ENCODE results near the gene FNDC3B. TPM values are rescaled to one million over a fixed set of nuclear protein-coding genes. Genes with fewer than 3 reads are reported as not detected.

Gene FNDC3B
- total RNA-seq, 1 donor from 2014 or later: 71.3 TPM

GRCh38 chr3:172043233-172043632 is 3.9 kb downstream of the FNDC3B start:
- no peaks in the 10 kb centered on the region for H3K36me3 ChIP-seq (ENCODE audit: control insufficient read depth, insufficient read depth, low read length)
- TF ChIP-seq, protein P1, sequence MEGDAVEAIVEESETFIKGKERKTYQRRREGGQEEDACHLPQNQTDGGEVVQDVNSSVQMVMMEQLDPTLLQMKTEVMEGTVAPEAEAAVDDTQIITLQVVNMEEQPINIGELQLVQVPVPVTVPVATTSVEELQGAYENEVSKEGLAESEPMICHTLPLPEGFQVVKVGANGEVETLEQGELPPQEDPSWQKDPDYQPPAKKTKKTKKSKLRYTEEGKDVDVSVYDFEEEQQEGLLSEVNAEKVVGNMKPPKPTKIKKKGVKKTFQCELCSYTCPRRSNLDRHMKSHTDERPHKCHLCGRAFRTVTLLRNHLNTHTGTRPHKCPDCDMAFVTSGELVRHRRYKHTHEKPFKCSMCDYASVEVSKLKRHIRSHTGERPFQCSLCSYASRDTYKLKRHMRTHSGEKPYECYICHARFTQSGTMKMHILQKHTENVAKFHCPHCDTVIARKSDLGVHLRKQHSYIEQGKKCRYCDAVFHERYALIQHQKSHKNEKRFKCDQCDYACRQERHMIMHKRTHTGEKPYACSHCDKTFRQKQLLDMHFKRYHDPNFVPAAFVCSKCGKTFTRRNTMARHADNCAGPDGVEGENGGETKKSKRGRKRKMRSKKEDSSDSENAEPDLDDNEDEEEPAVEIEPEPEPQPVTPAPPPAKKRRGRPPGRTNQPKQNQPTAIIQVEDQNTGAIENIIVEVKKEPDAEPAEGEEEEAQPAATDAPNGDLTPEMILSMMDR (IDR thresholded peaks at IDR 0.05; ENCODE audit: insufficient read depth, low read length, poor library complexity, severe bottlenecking): no peak
- no peaks in the 10 kb centered on the region for H3K27me3 ChIP-seq (ENCODE audit: control insufficient read depth, insufficient read depth, low read length)
- H3K4me3 ChIP-seq (ENCODE audit: low read depth, low read length): no peak overlapping the region
- no peak for DNase-seq (ENCODE audit: low read depth)

- H3K4me3 ChIP-seq (ENCODE audit: low read depth, low read length): no peak overlapping the region
- H3K27me3 ChIP-seq (ENCODE audit: control insufficient read depth, insufficient read depth, low read length): no peaks in the 10 kb centered on the region
- no peaks in the 10 kb centered on the region for H3K36me3 ChIP-seq (ENCODE audit: control insufficient read depth, insufficient read depth, low read length)
- TF ChIP-seq, protein P1 (IDR thresholded peaks at IDR 0.05; ENCODE audit: insufficient read depth, low read length, poor library complexity, severe bottlenecking): no peak
- DNase-seq (ENCODE audit: low read depth): no peak
These were observed 4.4 kb downstream of the FNDC3B start for GRCh38 chr3:172043766-172044165.

DNA sequence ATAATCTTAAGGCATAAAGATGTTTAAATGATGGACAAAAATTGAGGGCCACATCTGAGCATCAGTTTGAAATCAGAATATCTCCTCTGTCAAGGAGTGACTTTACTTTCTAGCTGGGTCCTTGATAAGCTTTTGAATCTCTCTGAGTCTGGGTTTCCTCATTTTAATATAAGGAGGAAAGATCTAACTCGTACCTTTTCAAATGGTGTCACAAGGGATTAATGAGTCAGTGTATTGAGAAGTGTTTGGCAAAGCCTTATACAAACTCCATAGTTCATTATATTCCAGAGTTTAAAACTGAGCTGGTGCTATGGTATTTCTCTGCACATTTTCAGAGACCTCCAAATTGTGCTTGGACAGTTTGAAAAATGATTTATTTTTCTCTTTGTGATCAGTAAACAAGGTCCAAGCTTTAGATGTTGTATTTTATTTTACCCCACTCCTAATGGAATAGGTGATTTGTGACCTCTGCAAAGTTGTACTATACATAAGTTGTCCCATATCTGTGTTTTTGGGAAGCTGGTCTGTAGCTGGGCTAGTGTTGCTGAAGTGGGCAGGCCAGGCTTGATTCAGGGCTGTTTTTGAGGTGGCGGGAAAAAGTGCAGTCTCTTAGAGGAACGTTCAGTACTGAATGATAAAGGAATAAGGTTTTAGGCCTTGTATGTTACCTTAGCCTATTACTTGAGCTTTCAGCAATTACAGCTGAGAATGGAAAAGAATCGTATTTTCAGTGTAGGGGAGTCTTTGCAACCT is 5.6 kb downstream of the FNDC3B start:
- TF ChIP-seq, protein P1 (IDR thresholded peaks at IDR 0.05; ENCODE audit: insufficient read depth, low read length, poor library complexity, severe bottlenecking): no peak
- DNase-seq (ENCODE audit: low read depth): no peak
- Histone ChIP-seq H3K36me3 (ENCODE audit: control insufficient read depth, insufficient read depth, low read length) (no peaks in the 10 kb centered on the region), H3K4me3 (ENCODE audit: low read depth, low read length) (no peak overlapping the region), H3K27me3 (ENCODE audit: control insufficient read depth, insufficient read depth, low read length) (no peaks in the 10 kb centered on the region)

DNA sequence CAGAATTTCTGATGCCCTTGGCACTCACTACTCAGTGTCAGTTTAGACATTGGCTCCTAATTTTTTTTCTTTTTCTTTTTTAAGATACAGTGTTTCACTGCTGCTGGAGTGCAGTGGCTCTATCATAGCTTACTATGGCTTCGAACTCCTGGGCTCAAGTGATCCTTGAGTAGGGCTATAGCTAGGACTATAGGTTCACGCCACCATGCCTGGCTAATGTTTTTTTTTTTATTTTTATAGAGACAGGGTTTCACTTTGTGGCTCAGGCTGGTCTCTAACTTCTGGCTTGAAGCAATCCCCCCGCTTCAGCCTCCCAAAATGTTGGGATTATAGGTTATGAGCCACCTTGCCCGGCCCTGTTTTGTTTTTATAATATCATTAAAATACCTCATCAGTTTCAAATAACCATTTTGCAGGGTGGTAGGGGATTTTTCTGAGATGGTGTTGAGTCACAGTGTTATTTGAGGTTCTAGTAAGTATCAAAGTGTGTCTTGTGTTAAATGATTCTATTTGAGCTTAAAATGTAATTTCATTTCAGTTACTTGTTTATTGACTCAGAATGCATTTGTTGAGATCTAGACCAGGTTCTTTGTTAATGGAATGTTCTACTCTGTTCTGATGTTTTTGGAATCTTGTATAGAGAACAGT is 7.0 kb downstream of the FNDC3B start:
- Histone ChIP-seq H3K36me3 (ENCODE audit: control insufficient read depth, insufficient read depth, low read length) (no peaks in the 10 kb centered on the region), H3K4me3 (ENCODE audit: low read depth, low read length) (no peak overlapping the region), H3K27me3 (ENCODE audit: control insufficient read depth, insufficient read depth, low read length) (no peaks in the 10 kb centered on the region)
- DNase-seq (ENCODE audit: low read depth): no peak
- TF ChIP-seq, protein P1 (IDR thresholded peaks at IDR 0.05; ENCODE audit: insufficient read depth, low read length, poor library complexity, severe bottlenecking): no peak

DNA sequence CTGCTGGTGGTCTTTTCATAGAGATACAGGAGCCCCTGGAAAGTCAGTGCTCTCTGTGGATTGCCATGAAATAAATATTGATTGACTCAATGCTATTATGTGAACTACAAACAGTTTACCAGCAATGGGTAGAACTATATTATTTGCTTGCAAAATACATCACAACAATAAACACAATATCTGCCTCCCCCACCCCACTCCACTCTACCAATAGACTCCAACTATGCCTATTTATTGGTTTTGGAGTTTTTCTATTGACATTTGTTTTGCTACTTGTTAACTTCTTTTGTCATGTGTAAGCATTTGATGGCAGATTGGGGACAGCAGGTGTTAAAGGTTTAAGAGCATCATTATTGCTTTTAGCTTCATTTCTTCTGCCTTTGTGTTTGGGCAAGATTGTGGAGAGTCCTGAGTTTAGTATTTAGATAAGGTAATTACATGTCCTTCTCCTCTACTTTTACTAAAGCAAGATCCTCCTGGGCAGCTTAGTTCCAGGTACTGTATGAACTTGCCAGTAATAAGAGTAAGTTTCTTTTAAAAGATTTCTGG is 8.3 kb downstream of the FNDC3B start:
- TF ChIP-seq, protein P1 (IDR thresholded peaks at IDR 0.05; ENCODE audit: insufficient read depth, low read length, poor library complexity, severe bottlenecking): no peak
- no peaks in the 10 kb centered on the region for H3K27me3 ChIP-seq (ENCODE audit: control insufficient read depth, insufficient read depth, low read length)
- DNase-seq (ENCODE audit: low read depth): no peak
- H3K36me3 ChIP-seq (ENCODE audit: control insufficient read depth, insufficient read depth, low read length): no peaks in the 10 kb centered on the region
- H3K4me3 ChIP-seq (ENCODE audit: low read depth, low read length): no peak overlapping the region

Measured in kidney epithelial cell (primary cell).